HCT116 (cell line): ENCODE data around the gene PAQR3. TPM values are rescaled to one million over a fixed set of nuclear protein-coding genes. Genes with fewer than 3 reads are reported as not detected.

ENCODE experiments used
- ATAC-seq: fragments of 200-7000 bp; cut with Tn5 transposase; 2 replicates; pipeline ENCODE4 v1.9.1; 2020; ENCODE audit warnings: mild to moderate bottlenecking, moderate library complexity
- BruUV-seq: library from RNA; stranded (reverse); fragments of 400-500 nt; replicated peaks from 2 replicates; lab custom pipeline; 2021; lab: Mats Ljungman, UMichigan
- CTCF ChIA-PET: fragments of 300-600 bp; sonication (Branson Sonifier 250); formaldehyde crosslinking; loops from one replicate; lab custom pipeline; 2021; ENCODE audit warnings: antibody characterized with exemption; lab: Charles Lee
- POLR2A ChIA-PET: fragments of 300-600, 350-600 bp; sonication (Branson Sonifier 250); formaldehyde crosslinking; loops from one replicate; lab custom pipeline; 2021; ENCODE audit warnings: antibody characterized with exemption; lab: Charles Lee
- RAD21 ChIA-PET, 2 experiments: fragments of 300-600 bp; sonication (Branson Sonifier 250); formaldehyde crosslinking; loops; one replicate each; lab custom pipeline; 2023; ENCODE audit warnings: low total read pairs in 2 of 2; ENCODE audit not compliant: uncharacterized antibody in 2 of 2, unreplicated experiment in 2 of 2, low non-redundant PET in 1 of 2; lab: Charles Lee
- DNase-seq: peaks from one replicate; pipeline ENCODE4 v3.0.0-alpha.2; 2010; ENCODE audit warnings: low read depth, low spot score
- H2AFZ ChIP-seq: fragments of 200-600 bp; shearing (Covaris generic), sonication (generic); 2 replicates; pipeline ENCODE4 v1.6.1; 2017; ENCODE audit warnings: low read depth, mixed run types, mixed read lengths, antibody characterized with exemption, low read length; ENCODE audit not compliant: poor library complexity, severe bottlenecking
- H3K27ac ChIP-seq: 2 replicates; pipeline ENCODE4 v1.5.1; 2012; ENCODE audit warnings: low read depth, low read length
- H3K27me3 ChIP-seq: fragments of 200-600 bp; sonication (generic); 2 replicates; pipeline ENCODE4 v1.6.1; 2016; ENCODE audit warnings: mixed run types, low read length, mixed read lengths; ENCODE audit not compliant: insufficient read depth
- H3K36me3 ChIP-seq, 2 experiments: fragments of 200-500 bp in 1 of 2; fragments of 200-600 bp in 1 of 2; sonication (Bioruptor generic) in 1 of 2; sonication (generic) in 1 of 2; 2 replicates each; pipeline versions ENCODE4 v1.5.1 to v1.6.1; 2014 to 2016; ENCODE audit warnings: low read length in 2 of 2, inconsistent platforms in 1 of 2, mixed read lengths in 1 of 2, mixed run types in 1 of 2; ENCODE audit not compliant: insufficient read depth in 2 of 2, control insufficient read depth in 1 of 2
- H3K4me1 ChIP-seq, 2 experiments: fragments of 200-600 bp in 1 of 2; sonication (generic) in 1 of 2; 2 replicates each; pipeline versions ENCODE4 v1.5.1 to v1.6.1; 2012 to 2017; ENCODE audit warnings: low read length in 2 of 2, inconsistent platforms in 1 of 2, mild to moderate bottlenecking in 1 of 2, mixed read lengths in 1 of 2, mixed run types in 1 of 2, moderate library complexity in 1 of 2; ENCODE audit not compliant: insufficient read depth in 2 of 2, control insufficient read depth in 1 of 2
- H3K4me2 ChIP-seq: fragments of 200-600 bp; sonication (generic); 2 replicates; pipeline ENCODE4 v1.6.1; 2017; ENCODE audit warnings: mixed run types, low read length, mixed read lengths
- H3K4me3 ChIP-seq, 2 experiments: fragments of 200-600 bp in 1 of 2; sonication (generic) in 1 of 2; replicated peaks in 1 of 2; 2 replicates each; pipeline ENCODE4 v1.5.1; 2011 to 2016; ENCODE audit warnings: low read length in 2 of 2, control low read depth in 1 of 2, low read depth in 1 of 2, mild to moderate bottlenecking in 1 of 2, mixed read lengths in 1 of 2, mixed run types in 1 of 2
- H3K79me2 ChIP-seq: fragments of 200-600 bp; sonication (generic); 2 replicates; pipeline ENCODE4 v1.6.1; 2017; ENCODE audit warnings: mild to moderate bottlenecking, mixed run types, low read length, moderate library complexity, mixed read lengths; ENCODE audit not compliant: insufficient read depth
- H3K9ac ChIP-seq: fragments of 200-600 bp; sonication (generic); 2 replicates; pipeline ENCODE4 v1.6.1; 2016; ENCODE audit warnings: low read length, mixed read lengths
- H3K9me2 ChIP-seq: fragments of 200-600 bp; sonication (generic), shearing (Covaris generic); 2 replicates; pipeline ENCODE4 v1.6.1; 2017; ENCODE audit warnings: mixed run types, mild to moderate bottlenecking, moderate library complexity; ENCODE audit not compliant: insufficient read depth
- H3K9me3 ChIP-seq, 2 experiments: fragments of 200-500 bp in 1 of 2; fragments of 200-600 bp in 1 of 2; sonication (Bioruptor generic) in 1 of 2; sonication (generic) in 1 of 2; 2 replicates each; pipeline ENCODE4 v1.6.1; 2014 to 2017; ENCODE audit warnings: low read length in 2 of 2, mixed read lengths in 2 of 2, inconsistent platforms in 1 of 2, low read depth in 1 of 2, mild to moderate bottlenecking in 1 of 2, mixed run types in 1 of 2, moderate library complexity in 1 of 2; ENCODE audit not compliant: control insufficient read depth in 1 of 2, insufficient read depth in 1 of 2
- H4K20me1 ChIP-seq: fragments of 200-600 bp; sonication (generic), shearing (Covaris generic); 2 replicates; pipeline ENCODE4 v1.6.1; 2017; ENCODE audit warnings: mixed run types, mild to moderate bottlenecking, moderate library complexity; ENCODE audit not compliant: insufficient read depth
- CEBPB ChIP-seq: IDR thresholded peaks from 2 replicates; pipeline ENCODE4 v1.6.1; 2012; ENCODE audit warnings: low read depth
- CTCF ChIP-seq, 3 experiments: fragments of 200-600 bp in 1 of 3; sonication (generic) in 1 of 3; IDR thresholded peaks in 2 of 3; conservative IDR thresholded peaks in 1 of 3; 2 replicates each; pipeline ENCODE4 v1.5.1; 2012 to 2017; ENCODE audit warnings: low read depth in 2 of 3, low read length in 2 of 3, antibody characterized with exemption in 1 of 3, borderline replicate concordance in 1 of 3, control low read depth in 1 of 3, mild to moderate bottlenecking in 1 of 3, mixed read lengths in 1 of 3, mixed run types in 1 of 3, moderate library complexity in 1 of 3; ENCODE audit not compliant: insufficient read depth in 1 of 3
- EGR1 ChIP-seq: IDR thresholded peaks from 2 replicates; pipeline ENCODE4 v1.6.1; 2012; ENCODE audit warnings: low read depth
- EZH2phosphoT487 ChIP-seq: fragments of 200-600 bp; IDR thresholded peaks from 2 replicates; pipeline ENCODE4 v1.6.1; 2018; ENCODE audit warnings: antibody characterized with exemption, borderline replicate concordance
- FOSL1 ChIP-seq: IDR thresholded peaks from 2 replicates; pipeline ENCODE4 v1.6.1; 2012; ENCODE audit warnings: low read depth
- MAX ChIP-seq: IDR thresholded peaks from 2 replicates; pipeline ENCODE4 v1.6.1; 2012
- POLR2A ChIP-seq: IDR thresholded peaks from 2 replicates; pipeline ENCODE4 v1.7.0; 2011; ENCODE audit warnings: borderline replicate concordance; ENCODE audit not compliant: insufficient read depth, insufficient read length; ENCODE audit errors: extremely low read depth
- RAD21 ChIP-seq: IDR thresholded peaks from 2 replicates; pipeline ENCODE4 v1.6.1; 2012; ENCODE audit warnings: low read depth, mild to moderate bottlenecking
- SRF ChIP-seq: IDR thresholded peaks from 2 replicates; pipeline ENCODE4 v1.6.1; 2012; ENCODE audit warnings: low read depth
- intact Hi-C: fragments of 100-400 bp; cut with micrococcal nuclease; formaldehyde crosslinking; loops from 2 replicates; pipeline ENCODE4 v1.10.0; 2022
- total RNA-seq: library from RNA; stranded (reverse); gene quantifications from one replicate; pipeline ENCODE4 v1.2.1, GENCODE V29; 2021; ENCODE audit not compliant: unreplicated experiment

PAQR3 gene
- total RNA-seq, 1 experiment from 2014 or later: 32.3 TPM

GRCh38 chr4:78864405-78865024 is 74.7 kb downstream of the PAQR3 start:
- TF ChIP-seq RAD21: peak; percentile 77
- TF ChIP-seq CTCF (IDR thresholded peaks at IDR 0.05 in 2 of 3, conservative IDR thresholded peaks at IDR 0.05 in 1 of 3; ENCODE audit: borderline replicate concordance in 1 of 3, insufficient read depth in 1 of 3, low read depth in 2 of 3, low read length in 2 of 3): peak; percentile 52 to 73 (median 59); a peak in 5 of 6 replicates
- TF ChIP-seq EZH2phosphoT487: no peak
- no peak for TF ChIP-seq FOSL1
- TF ChIP-seq CEBPB: peak; percentile 47; the same call in 1 of the 2 replicates
- ChIA-PET RAD21 (no interaction called here), POLR2A (no interaction called here), CTCF (interaction anchor here (1.0 to 1.2 kb wide), 3 partner anchors 220 to 252 kb away, joined by 3 to 5 read pairs (median 3); no protein-coding TSS in a partner anchor)
- Histone ChIP-seq H3K9ac (no peak overlapping the region), H3K4me2 (no peak overlapping the region), H3K4me1 (no peaks in the 10 kb centered on the region), H3K79me2 (no peaks in the 10 kb centered on the region), H3K27ac (no peak overlapping the region), H2AFZ (no peak overlapping the region), H3K4me3 (no peak overlapping the region), H3K9me3 (no peaks in the 10 kb centered on the region), H3K27me3 (no peaks in the 10 kb centered on the region), H3K9me2 (no peaks in the 10 kb centered on the region), H4K20me1 (no peaks in the 10 kb centered on the region; the same call in 1 of the 2 replicates), H3K36me3 (no peaks in the 10 kb centered on the region)
- peak; percentile 52; the same call in 1 of the 2 replicates for ATAC-seq
- intact Hi-C loops: loop anchor here (1.0 to 10.0 kb wide), 4 partner anchors 220 to 907 kb away; no protein-coding TSS in a partner anchor
- no TSS peak for BruUV-seq
- peak; percentile 64 for DNase-seq

- Histone ChIP-seq H3K27me3 (no peaks in the 10 kb centered on the region), H4K20me1 (no peaks in the 10 kb centered on the region), H3K9me3 (no peaks in the 10 kb centered on the region), H3K4me2 (no peak overlapping the region), H3K4me1 (no peaks in the 10 kb centered on the region), H3K9ac (no peak overlapping the region), H3K79me2 (no peaks in the 10 kb centered on the region), H2AFZ (no peak overlapping the region), H3K4me3 (no peak overlapping the region), H3K36me3 (no peaks in the 10 kb centered on the region), H3K9me2 (no peaks in the 10 kb centered on the region)
- ATAC-seq (no peak), DNase-seq (no peak)
- BruUV-seq: no TSS peak
- intact Hi-C loops: loop anchor here (1.0 to 10.0 kb wide), 4 partner anchors 219 to 907 kb away; no protein-coding TSS in a partner anchor
- RAD21 ChIA-PET: no interaction called here
- CTCF ChIA-PET: interaction anchor here (1.0 to 1.2 kb wide), 4 partner anchors 11 to 251 kb away, joined by 3 to 5 read pairs (median 3); no protein-coding TSS in a partner anchor
- POLR2A ChIA-PET: no interaction called here
- TF ChIP-seq SRF: no peak
- TF ChIP-seq EGR1: no peak
- no peak for TF ChIP-seq MAX
- TF ChIP-seq POLR2A: no peak
- TF ChIP-seq CTCF (IDR thresholded peaks at IDR 0.05 in 2 of 3, conservative IDR thresholded peaks at IDR 0.05 in 1 of 3; ENCODE audit: borderline replicate concordance in 1 of 3, insufficient read depth in 1 of 3, low read depth in 2 of 3, low read length in 2 of 3): no peak
- TF ChIP-seq, all 23 proteins: peak for 0
- no peak overlapping the region for H3K27ac ChIP-seq
Observed at GRCh38 chr4:78863991-78864390, 75.2 kb downstream of the PAQR3 start.
